ENCODE results near the gene NFIX.

The NFIX gene

GRCh38 chr19:13033819-13034611, 38.7 kb downstream of the NFIX start:
- Histone ChIP-seq H3K4me1 (ENCODE audit: control insufficient read depth, insufficient read depth, low read length) (peaks cover 4% of the 10 kb centered on the region; the same call in 1 of the 2 replicates), H3K27me3 (ENCODE audit: control insufficient read depth, insufficient read depth, low read length) (peaks cover 51% of the 10 kb centered on the region), H3K4me3 (ENCODE audit: low read depth, low read length) (no peak overlapping the region), H3K27ac (ENCODE audit: low read depth, low read length) (no peak overlapping the region), H3K36me3 (ENCODE audit: control insufficient read depth, insufficient read depth, low read length) (no peaks in the 10 kb centered on the region), H3K9me3 (ENCODE audit: control insufficient read depth, insufficient read depth, low read length) (no peaks in the 10 kb centered on the region), H3K9ac (ENCODE audit: low read depth, low read length) (no peak overlapping the region)

GRCh38 chr19:13034636-13035035, 39.4 kb downstream of the NFIX start:
- Histone ChIP-seq H3K36me3 (ENCODE audit: control insufficient read depth, insufficient read depth, low read length) (no peaks in the 10 kb centered on the region), H3K27me3 (ENCODE audit: control insufficient read depth, insufficient read depth, low read length) (peaks cover 45% of the 10 kb centered on the region), H3K4me1 (ENCODE audit: control insufficient read depth, insufficient read depth, low read length) (peaks cover 4% of the 10 kb centered on the region; the same call in 1 of the 2 replicates), H3K27ac (ENCODE audit: low read depth, low read length) (no peak overlapping the region), H3K9ac (ENCODE audit: low read depth, low read length) (no peak overlapping the region), H3K9me3 (ENCODE audit: control insufficient read depth, insufficient read depth, low read length) (no peaks in the 10 kb centered on the region), H3K4me3 (ENCODE audit: low read depth, low read length) (no peak overlapping the region)

GRCh38 chr19:13035820-13036365, 40.6 kb downstream of the NFIX start:
- H3K27me3 ChIP-seq (ENCODE audit: control insufficient read depth, insufficient read depth, low read length), result peaks cover 41% of the 10 kb centered on the region
- H3K4me1 ChIP-seq (ENCODE audit: control insufficient read depth, insufficient read depth, low read length), result peaks cover 4% of the 10 kb centered on the region; the same call in 1 of the 2 replicates
- H3K9me3 ChIP-seq (ENCODE audit: control insufficient read depth, insufficient read depth, low read length), result no peaks in the 10 kb centered on the region
- H3K36me3 ChIP-seq (ENCODE audit: control insufficient read depth, insufficient read depth, low read length), result no peaks in the 10 kb centered on the region
- no peak overlapping the region for H3K9ac ChIP-seq (ENCODE audit: low read depth, low read length)
- H3K4me3 ChIP-seq (ENCODE audit: low read depth, low read length), result no peak overlapping the region
- H3K27ac ChIP-seq (ENCODE audit: low read depth, low read length), result no peak overlapping the region

- H3K27me3 ChIP-seq (ENCODE audit: control insufficient read depth, insufficient read depth, low read length), result peaks cover 35% of the 10 kb centered on the region
- no peaks in the 10 kb centered on the region for H3K9me3 ChIP-seq (ENCODE audit: control insufficient read depth, insufficient read depth, low read length)
- H3K4me1 ChIP-seq (ENCODE audit: control insufficient read depth, insufficient read depth, low read length), result peaks cover 4% of the 10 kb centered on the region; the same call in 1 of the 2 replicates
- H3K9ac ChIP-seq (ENCODE audit: low read depth, low read length), result no peak overlapping the region
- H3K27ac ChIP-seq (ENCODE audit: low read depth, low read length), result no peak overlapping the region
- no peaks in the 10 kb centered on the region for H3K36me3 ChIP-seq (ENCODE audit: control insufficient read depth, insufficient read depth, low read length)
- H3K4me3 ChIP-seq (ENCODE audit: low read depth, low read length), result no peak overlapping the region
These were observed 41.2 kb downstream of the NFIX start for GRCh38 chr19:13036366-13036976.

GRCh38 chr19:13037161-13037560, 41.9 kb downstream of the NFIX start:
- Histone ChIP-seq H3K9me3 (ENCODE audit: control insufficient read depth, insufficient read depth, low read length) (no peaks in the 10 kb centered on the region), H3K9ac (ENCODE audit: low read depth, low read length) (no peak overlapping the region), H3K4me3 (ENCODE audit: low read depth, low read length) (no peak overlapping the region), H3K27ac (ENCODE audit: low read depth, low read length) (no peak overlapping the region), H3K36me3 (ENCODE audit: control insufficient read depth, insufficient read depth, low read length) (no peaks in the 10 kb centered on the region), H3K4me1 (ENCODE audit: control insufficient read depth, insufficient read depth, low read length) (peaks cover 4% of the 10 kb centered on the region; the same call in 1 of the 2 replicates), H3K27me3 (ENCODE audit: control insufficient read depth, insufficient read depth, low read length) (peaks cover 32% of the 10 kb centered on the region)

GRCh38 chr19:13037731-13038130, 42.5 kb downstream of the NFIX start:
- H3K9ac ChIP-seq (ENCODE audit: low read depth, low read length), result no peak overlapping the region
- peaks cover 29% of the 10 kb centered on the region for H3K27me3 ChIP-seq (ENCODE audit: control insufficient read depth, insufficient read depth, low read length)
- no peak overlapping the region for H3K27ac ChIP-seq (ENCODE audit: low read depth, low read length)

GRCh38 chr19:13038306-13039210, 43.3 kb downstream of the NFIX start:
- no peaks in the 10 kb centered on the region for H3K9me3 ChIP-seq (ENCODE audit: control insufficient read depth, insufficient read depth, low read length)
- peaks cover 29% of the 10 kb centered on the region for H3K27me3 ChIP-seq (ENCODE audit: control insufficient read depth, insufficient read depth, low read length)
- H3K36me3 ChIP-seq (ENCODE audit: control insufficient read depth, insufficient read depth, low read length), result no peaks in the 10 kb centered on the region
- no peak overlapping the region for H3K9ac ChIP-seq (ENCODE audit: low read depth, low read length)
- H3K27ac ChIP-seq (ENCODE audit: low read depth, low read length), result no peak overlapping the region
- no peak overlapping the region for H3K4me3 ChIP-seq (ENCODE audit: low read depth, low read length)
- peaks cover 4% of the 10 kb centered on the region; the same call in 1 of the 2 replicates for H3K4me1 ChIP-seq (ENCODE audit: control insufficient read depth, insufficient read depth, low read length)

More at GRCh38 chr19:13037731-13038130, 42.5 kb downstream of the NFIX start:
- Histone ChIP-seq H3K4me3 (ENCODE audit: low read depth, low read length) (no peak overlapping the region), H3K4me1 (ENCODE audit: control insufficient read depth, insufficient read depth, low read length) (peaks cover 4% of the 10 kb centered on the region; the same call in 1 of the 2 replicates), H3K9me3 (ENCODE audit: control insufficient read depth, insufficient read depth, low read length) (no peaks in the 10 kb centered on the region), H3K36me3 (ENCODE audit: control insufficient read depth, insufficient read depth, low read length) (no peaks in the 10 kb centered on the region)

- Histone ChIP-seq H3K4me3 (ENCODE audit: low read depth, low read length) (no peak overlapping the region), H3K9me3 (ENCODE audit: control insufficient read depth, insufficient read depth, low read length) (no peaks in the 10 kb centered on the region), H3K4me1 (ENCODE audit: control insufficient read depth, insufficient read depth, low read length) (peaks cover 4% of the 10 kb centered on the region; the same call in 1 of the 2 replicates), H3K9ac (ENCODE audit: low read depth, low read length) (no peak overlapping the region), H3K27me3 (ENCODE audit: control insufficient read depth, insufficient read depth, low read length) (peaks cover 26% of the 10 kb centered on the region), H3K36me3 (ENCODE audit: control insufficient read depth, insufficient read depth, low read length) (no peaks in the 10 kb centered on the region), H3K27ac (ENCODE audit: low read depth, low read length) (no peak overlapping the region)
These were observed 44.0 kb downstream of the NFIX start for GRCh38 chr19:13039211-13039789.

GRCh38 chr19:13040232-13040947, 45.1 kb downstream of the NFIX start:
- no peaks in the 10 kb centered on the region for H3K9me3 ChIP-seq (ENCODE audit: control insufficient read depth, insufficient read depth, low read length)
- no peak overlapping the region for H3K27ac ChIP-seq (ENCODE audit: low read depth, low read length)
- peaks cover 4% of the 10 kb centered on the region; the same call in 1 of the 2 replicates for H3K4me1 ChIP-seq (ENCODE audit: control insufficient read depth, insufficient read depth, low read length)
- H3K9ac ChIP-seq (ENCODE audit: low read depth, low read length), result no peak overlapping the region
- peaks cover 34% of the 10 kb centered on the region for H3K27me3 ChIP-seq (ENCODE audit: control insufficient read depth, insufficient read depth, low read length)
- H3K4me3 ChIP-seq (ENCODE audit: low read depth, low read length), result no peak overlapping the region
- H3K36me3 ChIP-seq (ENCODE audit: control insufficient read depth, insufficient read depth, low read length), result no peaks in the 10 kb centered on the region

GRCh38 chr19:13040948-13041292, 45.6 kb downstream of the NFIX start:
- H3K9me3 ChIP-seq (ENCODE audit: control insufficient read depth, insufficient read depth, low read length), result no peaks in the 10 kb centered on the region
- no peak overlapping the region for H3K27ac ChIP-seq (ENCODE audit: low read depth, low read length)
- peaks cover 39% of the 10 kb centered on the region for H3K27me3 ChIP-seq (ENCODE audit: control insufficient read depth, insufficient read depth, low read length)
- no peak overlapping the region for H3K4me3 ChIP-seq (ENCODE audit: low read depth, low read length)
- no peak overlapping the region for H3K9ac ChIP-seq (ENCODE audit: low read depth, low read length)
- H3K4me1 ChIP-seq (ENCODE audit: control insufficient read depth, insufficient read depth, low read length), result peaks cover 4% of the 10 kb centered on the region; the same call in 1 of the 2 replicates
- H3K36me3 ChIP-seq (ENCODE audit: control insufficient read depth, insufficient read depth, low read length), result no peaks in the 10 kb centered on the region
